ENCODE data around the gene MBD3L3. TPM values are rescaled to one million over a fixed set of nuclear protein-coding genes. Genes with fewer than 3 reads are reported as not detected.

MBD3L3 gene
- total and polyA plus RNA-seq, 2 of the 4 experiments (the other 2 are of a cell fraction) = not detected

DNA sequence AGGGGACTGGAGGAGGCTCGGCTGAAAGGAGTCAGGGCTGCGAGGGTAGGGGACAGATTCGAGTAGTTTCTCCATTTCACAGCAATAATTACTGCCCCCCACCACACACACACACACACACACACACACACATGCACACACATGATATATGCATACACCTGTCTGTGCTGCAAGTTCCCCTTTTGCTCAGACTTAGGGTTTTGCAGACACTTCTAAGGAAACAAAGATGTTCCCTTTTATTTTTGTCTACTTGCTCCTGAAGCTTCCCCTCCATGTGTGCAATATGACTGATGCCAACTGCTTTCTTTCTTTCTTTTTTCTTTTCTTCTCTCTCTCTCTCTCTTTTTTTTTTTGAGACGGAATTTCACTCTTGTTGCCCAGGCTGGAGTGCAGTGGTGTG lies 50.6 kb downstream of the MBD3L3 start:
- Histone ChIP-seq H3K36me3 (ENCODE audit: control insufficient read depth, insufficient read depth, low read length) (no peaks in the 10 kb centered on the region), H3K4me2 (ENCODE audit: low read depth, low read length) (no peak overlapping the region), H2BK120ac (ENCODE audit: low read depth, low read length) (no peak overlapping the region), H2BK20ac (ENCODE audit: low read depth, low read length) (no peak overlapping the region), H3K27me3 (ENCODE audit: control insufficient read depth, insufficient read depth, low read length) (no peaks in the 10 kb centered on the region), H3K23ac (ENCODE audit: low read depth, low read length) (no peak overlapping the region), H2BK5ac (ENCODE audit: low read depth, low read length, poor library complexity, severe bottlenecking) (no peak overlapping the region), H2AFZ (replicated peaks; ENCODE audit: low read length, poor library complexity) (no peak overlapping the region), H3K9me3 (ENCODE audit: control insufficient read depth, insufficient read depth, low read length) (peaks cover 14% of the 10 kb centered on the region), H3K4ac (ENCODE audit: low read depth, low read length) (no peak overlapping the region), H4K20me1 (ENCODE audit: insufficient read depth, low read length) (no peaks in the 10 kb centered on the region), H2AK5ac (ENCODE audit: low read depth, low read length) (no peak overlapping the region), H2BK15ac (ENCODE audit: low read depth, low read length) (no peak overlapping the region), H3K4me1 (ENCODE audit: control insufficient read depth, insufficient read depth, low read length) (no peaks in the 10 kb centered on the region), H3K27ac (ENCODE audit: insufficient read depth, low read length) (no peak overlapping the region), H3K79me1 (ENCODE audit: low read depth in 1 of 2, low read length in 2 of 2) (no peaks in the 10 kb centered on the region), H3K56ac (ENCODE audit: extremely low read depth, insufficient read depth, low read length) (no peak overlapping the region), H4K8ac (ENCODE audit: low read depth in 2 of 2, low read length in 2 of 2) (no peak overlapping the region), H2AK9ac (replicated peaks; ENCODE audit: low read depth, low read length, poor library complexity) (no peak overlapping the region), H3K9ac (ENCODE audit: low read depth, low read length) (no peak overlapping the region), H4K5ac (ENCODE audit: low read depth, low read length) (no peak overlapping the region), H3K14ac (replicated peaks; ENCODE audit: low read depth, low read length) (no peak overlapping the region), H3K18ac (ENCODE audit: low read depth, low read length) (no peak overlapping the region), H3K4me3 (ENCODE audit: insufficient read depth, low read depth, low read length) (no peak overlapping the region), H4K91ac (ENCODE audit: insufficient read depth, low read depth, low read length) (no peak overlapping the region), H3K9me1 (ENCODE audit: insufficient read depth, low read length) (no peaks in the 10 kb centered on the region)
- dilution Hi-C loops (cut with HindIII; ENCODE audit: low sequenced_read_pairs, unreplicated experiment) = no loop called here
- no TSS peak for BruUV-seq (replicated peaks)
- no peak for ATAC-seq (ENCODE audit: low read depth)
- no peak for TF ChIP-seq POLR2A (IDR thresholded peaks at IDR 0.05; ENCODE audit: low read depth, low read length)
- no peak for TF ChIP-seq BHLHE40 (IDR thresholded peaks at IDR 0.05; ENCODE audit: low read depth, low read length)
- TF ChIP-seq USF2 (IDR thresholded peaks at IDR 0.05; ENCODE audit: low read depth, low read length) = no peak
- TF ChIP-seq, protein P1, sequence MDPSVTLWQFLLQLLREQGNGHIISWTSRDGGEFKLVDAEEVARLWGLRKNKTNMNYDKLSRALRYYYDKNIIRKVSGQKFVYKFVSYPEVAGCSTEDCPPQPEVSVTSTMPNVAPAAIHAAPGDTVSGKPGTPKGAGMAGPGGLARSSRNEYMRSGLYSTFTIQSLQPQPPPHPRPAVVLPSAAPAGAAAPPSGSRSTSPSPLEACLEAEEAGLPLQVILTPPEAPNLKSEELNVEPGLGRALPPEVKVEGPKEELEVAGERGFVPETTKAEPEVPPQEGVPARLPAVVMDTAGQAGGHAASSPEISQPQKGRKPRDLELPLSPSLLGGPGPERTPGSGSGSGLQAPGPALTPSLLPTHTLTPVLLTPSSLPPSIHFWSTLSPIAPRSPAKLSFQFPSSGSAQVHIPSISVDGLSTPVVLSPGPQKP (IDR thresholded peaks at IDR 0.05; ENCODE audit: borderline replicate concordance, low read depth, low read length) = no peak
- TF ChIP-seq MAFK (IDR thresholded peaks at IDR 0.05; ENCODE audit: low read depth, low read length) = no peak
- no peak for TF ChIP-seq FOS (IDR thresholded peaks at IDR 0.05; ENCODE audit: low read depth, low read length)
- no peak for TF ChIP-seq CEBPB (IDR thresholded peaks at IDR 0.05; ENCODE audit: low read depth, low read length)
- no peak for TF ChIP-seq CHD1 (IDR thresholded peaks at IDR 0.05; ENCODE audit: low read depth, low read length)
- TF ChIP-seq RAD21 (IDR thresholded peaks at IDR 0.05; ENCODE audit: low read length) = no peak
- TF ChIP-seq SMC3 (IDR thresholded peaks at IDR 0.05; ENCODE audit: low read depth, low read length) = no peak
- TF ChIP-seq MXI1 (IDR thresholded peaks at IDR 0.05; ENCODE audit: borderline replicate concordance, low read depth, low read length) = no peak
- no peak for TF ChIP-seq RCOR1 (IDR thresholded peaks at IDR 0.05; ENCODE audit: insufficient replicate concordance, low read length)
- CTCF ChIA-PET = no interaction called here
- in situ Hi-C loops (cut with MboI; ENCODE audit: low sequenced_read_pairs) = no loop called here
- POLR2A ChIA-PET (ENCODE audit: unreplicated experiment) = no interaction called here
- no CpG with 5 or more reads among the region's 4 CpGs for WGBS, 2 experiments (ENCODE audit: extremely low coverage in 2 of 2, insufficient read length in 1 of 2)
- no peak for DNase-seq
- intact Hi-C loops (cut with micrococcal nuclease) = no loop called here

All from IMR-90 (cell line).